Stimulated activated CD8-positive, alpha-beta memory T cell treated with anti-CD3 and anti-CD28 coated beads, Interleukin-4, amount 100 ng/mL, for 24 hours (primary cell): ENCODE data around the gene SCYGR1.
"Not testable (repeated sequence)": the region's sequence is repeated elsewhere in the genome, so short reads cannot be mapped to it uniquely, and the experiment has no call there.

Experiments used
- DNase-seq: peaks from one replicate; pipeline ENCODE4 v3.0.0-alpha.2; 2020; ENCODE audit warnings: low read depth

The SCYGR1 gene

GRCh38 chr2:227402321-227402720 lies 14.6 kb upstream of the SCYGR1 start:
- no peak for DNase-seq

GRCh38 chr2:227401550-227401949 lies 13.8 kb upstream of the SCYGR1 start:
- no peak for DNase-seq

DNA sequence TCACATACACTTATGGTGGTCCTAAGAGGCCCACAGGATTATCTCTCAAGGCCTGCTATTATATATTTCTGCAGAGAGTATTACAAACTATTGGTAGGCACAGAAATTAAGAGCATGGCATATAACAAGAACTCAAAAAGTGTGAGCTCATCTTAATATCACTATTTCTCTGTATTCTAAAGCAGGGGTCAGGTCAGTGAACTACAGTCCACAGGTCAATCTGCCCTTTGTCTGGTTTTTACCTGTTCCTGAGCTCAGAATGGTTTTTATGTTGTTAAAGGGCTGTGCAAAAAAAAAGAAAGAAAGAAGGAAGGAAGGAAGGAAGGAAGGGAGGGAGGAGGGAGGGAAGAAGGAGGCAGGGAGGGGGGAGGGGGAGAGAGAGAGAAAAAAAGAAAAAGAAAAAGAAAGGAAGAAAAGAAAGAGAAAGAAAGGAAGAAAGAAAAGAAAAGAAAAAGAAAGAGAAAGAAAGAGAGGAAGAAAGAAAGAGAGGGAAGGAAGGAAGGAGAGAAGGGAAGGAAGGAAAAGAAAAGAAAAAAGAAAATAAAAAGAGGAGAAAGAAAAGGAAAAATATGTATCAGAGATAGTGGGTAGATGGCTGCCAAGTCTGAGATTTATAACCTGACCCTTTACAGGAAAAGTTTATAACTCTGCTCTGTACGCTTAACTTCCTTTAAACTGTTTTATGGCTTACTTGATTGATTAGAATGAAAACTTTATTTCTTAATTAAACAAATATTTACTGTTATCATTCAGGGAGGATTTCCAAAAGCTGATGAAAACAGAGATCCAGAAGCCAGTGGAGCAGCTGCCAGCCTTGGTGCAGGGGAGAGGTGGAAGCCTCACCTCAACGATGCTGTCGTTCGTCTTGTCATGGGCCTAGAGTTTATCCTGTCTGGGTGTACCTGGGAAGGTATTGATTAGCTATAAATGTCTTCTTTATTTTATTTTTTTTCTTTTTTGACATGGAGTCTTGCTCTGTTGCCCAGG lies 11.2 kb upstream of the SCYGR1 start:
- DNase-seq = no peak

GRCh38 chr2:227397562-227397961 lies 9.8 kb upstream of the SCYGR1 start:
- no peak for DNase-seq

- DNase-seq = no peak
These were observed 7.8 kb upstream of the SCYGR1 start for GRCh38 chr2:227395556-227395955.

DNA sequence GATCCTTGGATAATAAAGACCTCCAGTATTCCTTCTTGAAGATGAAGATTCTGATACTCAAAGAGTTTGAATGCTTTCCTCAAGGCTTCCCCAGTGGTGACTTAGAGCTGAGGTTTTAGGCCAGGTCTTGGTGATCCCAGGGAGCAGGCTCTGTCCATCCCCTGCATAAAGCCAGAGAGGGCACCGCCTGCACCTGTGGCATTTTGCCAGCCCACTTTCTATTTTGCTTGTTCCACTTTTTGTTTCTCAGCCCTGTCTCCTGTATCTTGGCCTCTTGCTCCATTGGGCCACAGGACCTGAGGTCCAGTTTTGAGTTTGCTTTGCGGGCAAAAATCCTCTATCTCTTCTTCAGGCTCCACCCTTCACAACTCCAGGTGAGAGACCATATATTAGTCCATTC lies 6.7 kb upstream of the SCYGR1 start:
- DNase-seq = no peak

DNA sequence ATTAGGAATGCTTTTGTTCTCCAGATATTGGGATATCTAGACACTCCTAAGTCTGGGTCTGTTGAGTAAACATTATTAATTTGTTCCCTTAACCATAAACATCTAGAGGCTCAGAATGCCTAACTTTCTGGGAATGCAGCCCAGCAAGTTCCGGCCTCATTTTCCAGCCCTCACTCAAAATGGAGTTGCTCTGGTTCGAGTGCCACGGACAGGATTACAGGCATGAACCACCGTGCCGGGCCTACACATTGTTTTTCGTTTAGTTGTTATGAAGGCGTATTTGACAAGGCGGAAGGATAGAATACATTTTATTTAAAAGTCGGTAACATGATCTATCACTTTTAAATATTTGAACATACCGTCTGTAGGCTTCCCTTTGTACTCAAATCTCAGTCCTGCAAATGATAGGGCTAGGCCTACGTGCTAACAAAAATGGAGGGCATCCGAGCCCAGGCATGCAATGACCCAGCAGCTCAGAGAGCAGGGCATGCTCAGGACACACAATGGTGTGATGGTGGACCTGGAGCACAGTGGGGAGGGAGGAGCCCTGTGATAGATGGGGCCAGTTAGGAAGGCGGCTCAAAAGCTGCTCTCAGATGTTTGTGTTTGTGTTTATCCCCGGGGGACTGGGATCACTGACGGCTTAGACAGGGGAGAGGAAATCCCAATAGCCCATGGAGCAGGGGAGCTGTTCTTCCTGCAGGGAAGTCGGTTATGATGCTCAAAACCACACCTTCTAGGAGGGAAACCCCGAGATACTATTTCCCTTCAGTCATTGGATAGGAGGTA lies 2.9 kb upstream of the SCYGR1 start:
- DNase-seq = no peak

DNA sequence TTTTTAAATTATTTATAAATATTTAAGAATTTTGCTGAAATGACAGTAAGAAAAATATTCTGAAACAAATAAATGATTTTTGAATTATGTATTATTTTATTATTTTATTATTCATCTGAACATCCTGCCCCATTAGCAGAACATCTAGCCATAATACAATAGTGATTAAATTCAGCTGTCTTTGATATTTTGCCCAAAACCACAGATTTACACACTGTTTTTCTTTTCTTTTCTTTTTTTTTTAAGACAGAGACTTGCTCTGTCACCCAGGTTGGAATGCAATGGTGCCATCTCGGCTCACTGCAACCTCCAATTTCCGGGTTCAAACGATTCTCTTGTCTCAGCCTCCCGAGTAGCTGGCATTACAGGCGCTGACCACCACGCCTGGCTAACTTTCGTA lies 1.9 kb upstream of the SCYGR1 start:
- DNase-seq = no peak

DNA sequence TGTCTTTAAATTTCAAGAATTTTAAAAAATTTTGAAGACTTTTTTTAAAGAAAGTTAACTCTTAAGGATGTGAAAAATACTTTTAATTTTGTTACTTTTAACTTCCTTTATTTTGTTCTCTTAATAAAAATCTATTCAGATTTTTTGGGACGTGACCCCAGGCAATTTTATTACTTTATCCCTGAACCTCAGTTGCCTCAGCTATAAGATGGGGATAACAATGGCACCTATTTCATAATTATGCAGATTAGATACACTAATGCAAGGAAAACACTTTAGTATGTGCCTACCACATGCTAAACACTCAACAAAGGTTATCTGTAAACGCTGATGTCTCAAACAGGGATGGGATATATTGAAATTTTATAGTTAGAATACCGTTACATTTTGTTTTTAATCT lies 1.5 kb upstream of the SCYGR1 start:
- DNase-seq = no peak

DNA sequence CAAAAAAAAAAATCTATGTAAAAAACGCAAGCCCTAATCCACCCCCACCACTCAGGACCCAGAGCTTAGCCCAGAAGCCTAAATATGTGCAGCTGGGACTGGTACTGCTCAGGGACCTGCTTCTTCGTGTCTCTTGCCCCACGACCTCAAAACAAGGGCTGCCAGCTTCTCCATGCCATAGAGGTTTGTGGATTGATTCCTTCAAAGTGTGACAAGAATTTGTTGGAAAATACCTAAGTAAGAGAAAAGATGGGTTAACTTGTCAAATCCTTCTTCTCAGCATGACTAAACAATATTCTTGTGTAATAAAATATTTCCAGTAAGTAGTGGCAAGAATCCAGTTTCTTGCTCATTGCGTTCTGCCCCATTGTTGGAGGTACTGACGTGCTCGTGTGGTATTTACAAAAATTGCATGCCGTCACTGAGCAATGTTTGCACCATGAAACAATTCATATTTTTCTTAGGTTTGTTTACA lies 825 bp upstream of the SCYGR1 start:
- no peak for DNase-seq

DNA sequence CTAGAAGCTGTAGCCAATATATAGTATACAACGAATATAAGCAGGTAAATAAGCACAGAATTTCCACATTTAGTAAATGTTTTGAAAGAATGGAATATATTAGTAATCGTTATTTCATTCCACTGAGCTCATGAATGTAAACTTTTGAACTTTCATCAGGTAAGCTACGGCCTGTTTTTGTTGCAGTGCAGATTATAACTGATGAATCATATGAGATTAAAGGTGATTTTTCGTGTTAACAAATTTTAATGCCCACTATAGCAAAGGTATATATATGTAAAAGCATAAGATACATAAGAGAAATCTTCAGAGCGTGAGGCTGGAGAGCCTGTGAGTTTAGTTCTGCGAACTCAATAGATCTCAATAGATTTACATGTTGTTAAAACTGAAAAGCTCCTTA lies 1.1 kb downstream of the SCYGR1 start:
- DNase-seq = no peak

GRCh38 chr2:227383686-227384085 lies 4.1 kb downstream of the SCYGR1 start:
- no peak for DNase-seq

DNA sequence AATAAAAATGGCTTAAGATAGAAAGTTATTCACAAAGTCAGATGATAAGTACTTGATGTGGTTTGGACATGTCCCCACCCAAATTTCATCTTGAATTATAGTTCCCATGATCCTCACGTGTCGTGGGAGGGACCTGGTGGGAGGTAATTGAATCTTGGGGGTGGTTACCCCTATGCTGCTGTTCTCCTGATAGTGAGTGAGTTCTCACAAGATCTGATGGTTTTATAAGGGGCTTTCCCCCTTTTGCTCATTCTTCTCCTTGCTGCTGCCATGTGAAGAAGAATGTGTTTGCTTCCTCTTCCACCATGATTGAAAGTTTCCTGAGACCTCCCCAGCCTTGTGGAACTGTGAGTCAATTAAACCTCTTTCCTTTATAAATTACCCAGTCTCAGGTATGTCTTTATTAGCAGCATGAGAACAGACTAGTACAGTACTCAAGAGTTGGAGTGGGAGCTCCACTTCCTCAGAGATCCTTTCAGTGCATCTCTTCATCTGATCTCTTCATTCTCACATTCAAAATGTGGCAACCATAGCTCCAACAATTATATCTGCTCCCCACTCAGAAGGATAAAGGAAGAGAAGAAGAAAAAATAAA lies 5.4 kb downstream of the SCYGR1 start:
- not testable (repeated sequence) for DNase-seq

DNA sequence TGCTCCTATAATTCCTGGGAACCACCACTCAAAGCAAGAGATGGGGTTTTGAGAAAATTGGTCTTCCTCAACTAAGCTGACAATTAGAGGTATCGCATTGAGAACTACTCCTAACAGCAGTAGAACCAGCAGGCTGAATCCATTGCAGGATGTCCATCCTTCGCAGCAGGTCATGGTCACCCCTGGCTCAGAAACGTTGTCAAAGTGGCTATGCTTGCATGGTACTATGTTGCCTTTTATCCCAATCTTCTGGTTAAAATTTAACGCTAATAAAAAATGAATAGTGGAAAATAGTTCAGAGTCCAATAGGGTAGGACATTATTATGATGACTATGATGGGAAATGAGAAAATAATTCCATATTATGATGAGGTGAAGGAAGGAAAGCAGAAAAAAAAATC lies 8.7 kb downstream of the SCYGR1 start, which contains the start of gene TM4SF20:
Gene TM4SF20, minus strand, starts transcription at position 212 of the 400 bp plus-strand sequence. Its CDS starts 38 bp downstream, at position 174.
- no peak for DNase-seq

DNA sequence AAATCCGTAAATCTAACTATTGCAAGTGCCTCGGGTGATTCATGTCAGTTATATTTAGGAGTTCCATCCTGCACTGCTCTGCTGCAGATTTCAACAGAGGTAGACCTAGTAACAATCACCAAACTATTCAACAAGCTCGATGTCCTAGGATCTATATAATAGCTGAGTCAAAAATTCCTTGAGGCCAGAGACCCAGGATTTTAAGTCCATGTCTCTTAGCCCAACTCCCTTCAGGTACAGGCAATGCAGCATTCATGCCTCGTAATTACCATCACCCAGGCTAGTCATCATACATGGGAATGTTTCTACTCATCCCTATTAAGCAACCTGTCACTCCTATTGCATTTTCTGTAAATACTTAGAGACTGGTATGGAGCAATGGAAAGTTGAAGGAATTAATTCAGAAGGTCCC lies 9.4 kb downstream of the SCYGR1 start:
- DNase-seq = no peak

- no peak for DNase-seq
These were observed 10.0 kb downstream of the SCYGR1 start for GRCh38 chr2:227377467-227378351.

- DNase-seq = no peak
These were observed 10.9 kb downstream of the SCYGR1 start for GRCh38 chr2:227376656-227377396.

GRCh38 chr2:227374158-227374557 lies 13.6 kb downstream of the SCYGR1 start:
- DNase-seq = peak; percentile 17

- no peak for DNase-seq
These were observed 14.4 kb downstream of the SCYGR1 start for GRCh38 chr2:227373389-227373788.

DNA sequence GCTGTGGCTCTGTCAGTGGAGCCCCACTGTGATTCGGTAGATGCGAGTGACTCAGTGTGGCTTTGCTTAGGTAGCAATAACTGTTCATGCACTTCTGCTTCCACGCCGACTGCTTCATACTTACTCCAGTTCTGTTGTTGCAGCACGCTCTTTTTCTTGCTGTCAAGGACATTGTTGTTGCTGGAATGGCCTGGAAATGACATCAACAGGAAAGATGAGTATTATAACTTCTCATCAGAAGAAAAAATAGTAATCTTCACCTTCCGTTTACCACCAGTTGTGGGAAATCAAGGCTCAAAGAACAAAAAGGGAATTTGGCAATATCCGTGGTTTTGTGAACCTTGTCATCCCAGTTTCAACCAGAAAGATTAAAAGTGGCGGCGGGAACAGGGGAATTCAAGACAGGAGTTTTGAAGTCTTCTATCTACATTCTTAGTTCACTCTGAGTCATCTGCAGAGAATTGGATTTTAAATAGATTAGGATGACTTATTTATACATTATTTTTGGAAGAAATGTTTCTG lies 16.9 kb downstream of the SCYGR1 start:
- no peak for DNase-seq
